GM18858 (cell line): Measurements from ENCODE around the gene CFAP70.
"Not testable (repeated sequence)": the region's sequence is repeated elsewhere in the genome, so short reads cannot be mapped to it uniquely, and the experiment has no call there.

Experiments
- ATAC-seq: cut with Tn5 transposase; IDR thresholded peaks from one replicate; pipeline ENCODE4 v1.9.1; 2021; ENCODE audit not compliant: unreplicated experiment

Gene CFAP70

DNA sequence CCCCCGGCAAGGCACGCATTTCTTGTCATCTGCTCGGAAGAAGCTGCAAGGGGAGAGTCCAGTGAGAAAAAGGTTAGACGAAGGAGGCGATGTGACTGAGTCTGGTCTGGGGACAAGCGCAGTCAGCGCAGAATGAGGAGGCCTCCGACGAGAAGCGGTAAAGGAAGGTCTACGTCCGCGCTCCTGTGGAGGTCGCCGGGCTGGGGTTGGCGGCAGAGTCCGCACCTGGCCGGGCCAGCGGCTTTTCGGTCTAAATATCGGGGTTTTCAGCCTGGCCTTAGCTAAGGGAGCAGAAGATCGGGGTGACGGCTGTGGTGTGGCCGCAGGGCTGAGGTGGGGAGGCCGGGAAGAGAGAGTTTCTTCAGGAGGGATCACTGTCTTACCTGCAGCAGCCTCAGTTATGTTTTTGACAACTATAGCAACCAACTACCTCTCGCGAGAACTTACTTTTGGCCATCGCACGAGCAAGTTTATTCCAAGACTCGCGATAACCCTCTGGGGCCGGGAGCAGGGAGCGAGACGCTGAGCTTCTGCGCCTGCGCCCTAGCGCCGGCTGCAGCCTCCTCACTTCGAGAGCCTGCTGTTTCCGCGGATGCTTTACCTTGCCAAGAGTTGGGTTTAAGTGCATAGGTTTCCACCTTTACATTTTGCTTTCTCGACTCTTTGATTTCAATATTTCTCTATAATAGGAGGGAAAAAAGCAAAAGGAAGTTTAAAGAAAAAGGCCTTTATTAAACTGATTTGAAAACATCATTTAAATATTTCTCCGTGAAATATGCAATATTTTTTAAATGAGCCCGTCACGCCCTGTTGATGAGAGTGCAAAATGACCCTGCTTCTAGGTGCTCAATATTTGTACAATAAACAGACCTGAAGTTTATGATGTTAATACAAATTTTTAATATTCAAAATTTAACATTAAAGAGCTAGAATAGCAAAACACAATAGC is at the start of gene CFAP70:
TSS of gene CFAP70 (minus strand) at position 534 of the 949 bp plus-strand sequence. CDS start 4,068 bp downstream, outside the sequence.
- peak; percentile 78 for ATAC-seq

- ATAC-seq: no peak
Measured at GRCh38 chr10:73408061-73408460, 49.4 kb upstream of the CFAP70 start.

DNA sequence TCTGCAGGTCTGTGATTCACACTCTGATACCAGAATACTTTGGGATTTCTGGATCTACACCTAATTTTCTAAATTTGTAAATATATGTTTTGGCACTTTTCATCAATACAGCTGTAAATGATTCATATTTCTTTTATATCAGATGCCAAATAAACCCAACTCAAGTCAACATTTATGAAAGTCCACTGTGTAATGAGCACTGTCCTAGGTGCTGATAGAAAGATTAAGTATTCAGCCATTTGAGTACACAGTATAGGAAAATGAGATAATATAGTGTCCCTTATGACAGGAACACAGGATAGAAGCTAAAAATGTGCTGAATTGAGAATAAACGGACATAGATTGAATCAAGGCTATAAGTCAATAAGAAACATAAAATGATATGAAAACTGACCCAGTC is 48.8 kb upstream of the CFAP70 start:
- no peak for ATAC-seq

DNA sequence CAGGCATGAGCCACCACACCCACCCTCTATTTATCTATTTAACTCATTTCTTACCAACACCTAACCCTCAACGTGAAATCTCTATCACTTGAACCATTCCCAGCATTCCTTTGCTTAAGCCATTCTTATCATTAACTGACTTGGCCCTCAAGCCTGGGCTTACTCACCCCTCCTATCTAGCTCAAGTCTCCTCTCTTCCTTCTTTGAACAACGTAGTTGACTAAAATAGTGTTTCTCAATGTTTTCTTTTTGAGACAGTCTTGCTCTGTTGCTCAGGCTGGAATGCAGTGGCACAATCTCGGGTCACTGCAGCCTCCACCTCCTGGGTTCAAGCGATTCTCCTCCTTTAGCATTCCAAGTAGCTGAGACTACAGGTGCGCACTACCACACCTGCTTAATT is 48.2 kb upstream of the CFAP70 start:
- ATAC-seq: no peak

- ATAC-seq: no peak
Measured at GRCh38 chr10:73405556-73405955, 46.9 kb upstream of the CFAP70 start.

DNA sequence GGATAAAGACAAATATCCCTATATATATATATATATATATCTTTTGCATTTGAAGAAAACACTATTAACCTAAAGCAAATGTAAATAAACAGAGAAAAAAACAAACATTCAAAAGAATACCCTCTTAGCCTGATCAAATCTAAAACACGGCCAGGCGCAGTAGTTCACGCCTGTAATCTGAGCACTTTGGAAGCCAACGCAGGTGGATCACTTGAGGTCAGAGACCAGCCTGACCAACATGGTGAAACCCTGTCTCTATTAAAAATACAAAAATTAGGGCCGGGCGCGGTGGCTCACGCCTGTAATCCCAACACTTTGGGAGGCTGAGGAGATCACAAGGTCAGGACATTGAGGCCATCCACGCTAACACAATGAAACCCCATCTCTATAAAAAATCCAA is 46.0 kb upstream of the CFAP70 start:
- ATAC-seq: no peak

DNA sequence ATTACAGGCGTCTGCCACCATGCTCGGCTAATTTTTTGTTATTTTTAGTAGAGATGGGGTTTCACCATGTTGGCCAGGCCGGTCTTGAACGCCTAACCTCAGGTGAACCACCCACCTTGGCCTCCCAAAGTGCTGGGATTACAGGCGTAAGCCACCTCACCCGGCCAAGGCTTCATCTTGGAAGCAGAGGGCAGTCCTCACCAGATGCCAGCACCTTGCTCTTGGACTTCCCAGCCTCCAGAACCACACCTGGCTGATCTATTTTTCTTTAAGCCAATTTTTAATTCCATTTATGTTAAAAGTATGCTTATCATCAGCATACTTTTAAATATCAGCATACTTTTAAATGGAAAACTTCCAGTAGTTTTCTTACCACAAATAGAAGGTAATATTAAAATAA is 43.0 kb upstream of the CFAP70 start:
- no peak for ATAC-seq

- ATAC-seq: no peak
Measured at GRCh38 chr10:73399063-73399462, 40.4 kb upstream of the CFAP70 start.

GRCh38 chr10:73398024-73398423 is 39.4 kb upstream of the CFAP70 start:
- no peak for ATAC-seq

DNA sequence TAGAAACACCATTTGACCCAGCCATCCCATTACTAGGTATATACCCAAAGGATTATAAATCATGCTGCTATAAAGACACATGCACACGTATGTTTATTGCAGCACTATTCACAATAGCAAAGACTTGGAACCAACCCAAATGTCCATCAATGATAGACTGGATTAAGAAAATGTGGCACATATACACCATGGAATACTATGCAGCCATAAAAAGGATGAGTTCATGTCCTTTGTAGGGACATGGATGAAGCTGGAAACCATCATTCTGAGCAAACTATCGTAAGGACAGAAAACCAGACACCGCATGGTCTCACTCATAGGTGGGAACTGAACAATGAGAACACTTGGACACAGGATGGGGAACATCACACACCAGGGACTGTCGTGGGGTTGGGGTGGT is 35.7 kb upstream of the CFAP70 start:
- ATAC-seq: not testable (repeated sequence)

DNA sequence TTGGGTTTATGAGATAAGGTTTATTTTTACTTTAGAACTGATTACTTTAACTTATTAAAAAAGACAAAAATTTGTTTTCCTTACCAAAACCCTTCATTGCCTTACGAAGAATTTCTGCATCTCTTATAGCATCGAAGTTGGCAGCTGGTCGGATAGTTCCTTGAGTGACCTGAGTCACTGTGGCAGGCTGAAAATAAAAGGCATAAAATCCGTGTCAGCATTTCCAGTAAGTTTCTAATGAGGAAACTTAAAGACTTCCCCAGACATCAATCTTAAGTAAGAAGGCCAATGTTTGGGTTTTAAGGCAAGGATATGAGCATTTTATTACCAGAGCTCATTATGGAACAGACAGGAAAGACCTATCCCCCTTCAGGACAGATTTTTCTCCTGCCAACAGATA is 29.6 kb upstream of the CFAP70 start:
- ATAC-seq: no peak

DNA sequence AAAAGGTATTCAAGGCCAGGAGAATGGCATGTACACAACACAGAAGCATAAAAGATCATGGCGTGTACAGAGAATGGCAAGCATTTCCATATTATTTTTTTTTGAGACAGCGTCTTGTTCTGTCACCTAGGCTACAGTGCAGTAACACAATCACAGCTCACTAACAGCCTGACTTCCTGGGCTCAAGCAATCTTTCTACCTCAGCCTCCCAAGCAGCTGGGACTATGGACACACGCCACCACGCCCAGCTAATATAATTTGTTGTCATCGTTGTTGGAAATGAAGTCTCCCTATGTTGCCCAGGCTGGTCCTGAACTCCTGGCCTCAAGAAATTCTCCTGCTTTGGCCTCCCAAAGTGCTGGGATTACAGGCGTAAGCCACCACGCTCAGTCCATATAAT is 27.9 kb upstream of the CFAP70 start:
- ATAC-seq: no peak

DNA sequence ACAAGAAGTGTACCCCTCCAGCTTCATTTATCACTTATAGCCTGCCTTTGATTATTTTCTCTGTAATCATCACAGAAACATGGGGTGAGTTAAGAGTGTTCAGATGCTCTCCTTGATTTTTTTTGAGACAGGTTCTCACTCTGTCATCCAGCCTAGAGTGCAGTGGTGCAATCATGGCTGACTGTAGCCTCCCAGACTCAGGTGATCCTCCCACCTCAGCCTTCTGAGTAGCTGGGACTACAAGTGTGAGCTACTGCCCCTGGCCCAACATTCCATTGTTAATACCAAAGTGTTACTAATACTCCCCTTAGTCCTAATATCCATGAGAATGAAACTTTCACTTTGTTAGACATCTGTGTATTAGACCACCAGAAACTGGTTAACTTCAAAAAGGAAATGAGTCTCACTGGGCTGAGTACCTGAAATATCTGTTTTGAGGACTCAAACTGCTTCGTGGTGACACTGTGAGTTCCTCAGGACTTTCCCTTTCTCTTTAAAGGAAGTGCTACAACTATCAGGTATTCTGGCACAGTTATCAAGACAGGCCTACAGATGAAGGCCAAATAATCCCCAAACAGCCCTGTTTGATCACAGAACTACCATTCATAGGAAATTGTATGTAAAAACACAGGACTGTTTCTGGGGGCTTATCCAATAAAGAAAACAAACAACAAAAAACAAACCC is 20.5 kb upstream of the CFAP70 start:
- ATAC-seq: no peak

- no peak for ATAC-seq
Measured at GRCh38 chr10:73376679-73377078, 18.0 kb upstream of the CFAP70 start.

DNA sequence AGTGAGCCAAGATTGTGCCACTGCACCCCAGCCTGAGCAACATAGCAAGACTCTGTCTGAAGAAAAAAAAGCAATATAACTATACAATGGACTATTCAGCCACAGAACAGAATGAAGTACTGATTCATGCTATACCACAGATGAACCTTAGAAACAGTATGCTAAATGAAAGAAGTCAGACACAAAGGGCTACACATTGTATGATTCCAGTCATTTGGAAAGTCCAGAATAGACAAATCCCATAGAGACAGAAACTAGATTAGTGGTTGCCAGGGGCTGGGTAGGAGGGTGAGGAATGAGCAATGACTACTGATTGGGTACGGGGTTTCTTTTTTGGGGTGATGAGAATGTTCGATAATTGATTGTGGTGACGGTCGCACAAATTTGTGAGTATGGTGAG is 9.6 kb upstream of the CFAP70 start:
- ATAC-seq: no peak

DNA sequence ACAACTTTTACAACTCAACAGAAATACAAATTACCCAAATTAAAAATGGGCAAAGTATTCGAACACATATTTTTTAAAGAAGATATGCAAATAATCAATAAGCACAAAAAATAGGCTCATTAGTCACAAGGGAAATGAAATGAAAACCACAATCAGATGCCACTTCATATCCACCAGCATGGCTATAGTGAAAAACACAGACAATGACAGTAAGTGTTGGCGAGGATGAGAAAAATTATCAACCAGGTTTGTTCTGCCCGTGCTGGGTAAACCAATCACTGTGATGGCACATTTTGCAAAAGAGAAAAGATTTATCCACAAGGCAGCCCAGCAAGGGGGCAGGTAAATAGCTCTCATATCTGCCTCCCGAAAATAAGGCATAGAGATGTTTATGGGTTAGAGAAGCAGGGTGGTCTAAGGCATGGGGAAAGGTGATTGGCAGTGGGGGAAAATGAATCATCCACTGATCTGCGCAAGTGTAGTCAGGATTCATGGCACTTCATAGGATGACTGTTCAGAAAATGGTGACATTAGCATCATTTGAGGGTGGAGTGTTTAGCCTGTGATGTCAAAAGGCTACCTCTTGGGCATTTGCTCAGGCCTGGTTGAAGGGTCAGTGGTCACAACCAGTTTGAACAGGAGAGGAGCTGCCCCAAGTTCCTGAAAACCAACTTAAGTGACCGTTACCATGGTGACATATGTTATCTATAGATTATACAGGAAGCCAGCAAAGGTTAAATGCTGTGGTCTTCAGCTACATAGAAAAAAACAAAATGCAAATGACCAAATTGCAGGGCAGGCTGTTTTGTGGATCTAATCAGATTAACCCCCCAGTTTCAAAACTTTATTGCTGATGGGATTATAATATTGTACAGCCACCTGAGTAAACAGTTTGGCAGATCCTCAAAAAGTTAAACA is 8.0 kb upstream of the CFAP70 start:
- ATAC-seq: no peak

DNA sequence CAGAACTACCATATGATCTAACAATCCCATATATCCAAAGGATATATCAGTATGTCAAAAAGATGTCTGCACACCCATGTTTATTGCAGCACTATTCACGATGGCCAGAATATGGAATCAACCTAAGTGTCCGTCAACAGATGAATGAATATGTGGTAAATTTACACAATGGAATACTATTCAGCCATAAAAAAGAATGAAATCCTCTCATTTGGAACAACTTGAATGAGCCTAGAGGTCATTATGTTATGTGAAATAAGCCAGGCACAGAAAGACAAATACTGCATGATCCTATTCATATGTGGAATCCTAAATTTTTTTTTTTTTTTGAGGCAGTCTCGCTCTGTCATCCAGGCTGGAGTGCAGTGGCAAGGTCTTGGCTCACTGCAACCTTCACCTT is 6.3 kb upstream of the CFAP70 start:
- ATAC-seq: no peak

- ATAC-seq: no peak
Measured at GRCh38 chr10:73359492-73359891, 828 bp upstream of the CFAP70 start.

- no peak for ATAC-seq
Measured at GRCh38 chr10:73357821-73358220, 843 bp downstream of the CFAP70 start.

DNA sequence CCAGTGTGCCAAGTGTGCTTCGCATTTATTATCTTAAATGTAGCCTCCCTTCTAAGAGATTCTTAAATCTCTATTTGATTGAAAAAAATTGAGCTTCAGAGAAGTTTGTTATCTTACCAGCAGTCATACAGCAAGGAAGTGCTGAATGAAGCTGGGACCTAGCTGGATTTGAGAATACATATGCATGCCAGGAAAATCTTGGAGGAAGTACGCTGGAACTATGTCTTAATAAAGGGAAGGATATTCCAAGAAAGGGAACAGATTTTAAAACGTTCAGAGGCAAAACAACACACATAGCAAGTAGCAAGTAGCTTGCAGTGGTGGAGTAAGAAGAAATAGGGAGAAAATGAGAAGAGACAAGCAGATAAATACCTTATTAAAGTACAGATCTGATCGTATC is 1.5 kb downstream of the CFAP70 start:
- ATAC-seq: no peak

GRCh38 chr10:73344269-73344668 is 14.4 kb downstream of the CFAP70 start:
- no peak for ATAC-seq
